ENCODE data around the gene BRD2.

BRD2 gene

DNA sequence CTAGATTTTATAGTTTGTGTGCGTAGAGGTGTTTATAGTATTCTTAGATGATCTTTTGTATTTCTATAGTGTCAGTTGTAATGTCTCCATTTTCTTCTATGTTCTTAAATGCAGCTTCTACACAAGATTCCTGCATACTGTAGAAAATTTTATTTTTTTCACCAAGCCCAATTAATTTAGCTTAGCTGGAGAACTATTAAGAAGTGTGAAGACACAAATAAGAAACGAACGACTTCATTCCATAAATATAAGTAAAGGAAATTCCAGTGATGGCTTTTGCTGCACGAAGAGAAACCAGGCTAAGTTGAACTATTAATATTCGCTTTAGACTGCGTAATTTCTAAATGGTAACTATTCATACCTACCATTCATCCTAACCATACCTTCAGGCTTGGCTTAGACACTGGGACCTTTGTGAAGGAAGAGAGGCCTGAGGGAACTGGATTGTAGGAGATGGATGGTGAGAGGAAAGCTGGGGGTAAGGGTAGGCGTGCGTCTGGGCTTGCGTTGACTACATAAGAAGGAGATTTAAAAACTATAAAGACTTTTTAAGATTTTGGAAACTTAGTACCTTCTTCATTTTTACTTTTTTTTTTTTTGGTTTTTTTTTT, 25.1 kb downstream of the BRD2 start:
- no peak for DNase-seq (ENCODE audit: low read depth)

DNA sequence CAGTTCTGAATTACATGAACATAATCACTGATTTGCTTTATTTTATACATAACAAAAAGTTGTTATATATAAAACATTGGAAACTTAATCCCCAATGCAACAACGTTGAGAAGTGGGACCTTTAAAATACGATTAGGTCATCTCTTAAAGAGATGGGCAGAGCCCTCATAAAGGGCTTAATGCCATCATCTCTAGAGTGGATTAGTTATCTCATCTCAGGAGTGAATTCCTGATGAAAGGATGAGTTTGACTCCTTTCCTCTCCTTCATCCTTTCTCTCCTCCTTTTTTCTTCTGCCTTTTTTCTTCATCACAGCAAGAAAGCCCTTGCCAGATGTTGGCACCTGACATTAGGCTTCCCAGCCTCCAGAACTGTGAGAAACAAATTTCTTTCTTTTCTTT, 27.1 kb downstream of the BRD2 start:
- no peak for DNase-seq (ENCODE audit: low read depth)

DNA sequence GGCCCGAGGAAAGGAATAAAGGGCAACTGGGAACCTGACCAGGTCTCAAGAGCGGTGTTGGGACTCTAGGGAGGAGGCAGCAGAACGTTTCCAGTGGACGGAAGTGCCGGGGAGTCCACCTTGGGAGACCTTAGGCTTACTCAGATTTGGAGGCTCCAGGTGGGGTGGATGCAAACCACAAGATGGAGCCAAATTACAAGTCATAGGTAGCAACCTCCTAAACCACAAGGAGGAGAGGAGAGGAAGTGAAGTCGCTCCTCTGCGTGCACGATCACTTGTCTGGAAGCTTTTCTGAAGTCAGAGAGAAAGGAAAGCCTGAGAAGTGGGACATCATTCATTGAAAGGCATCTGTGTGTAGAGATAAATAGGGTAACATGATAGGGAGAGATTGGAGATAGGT, 31.7 kb downstream of the BRD2 start:
- DNase-seq (ENCODE audit: low read depth) = no peak

DNA sequence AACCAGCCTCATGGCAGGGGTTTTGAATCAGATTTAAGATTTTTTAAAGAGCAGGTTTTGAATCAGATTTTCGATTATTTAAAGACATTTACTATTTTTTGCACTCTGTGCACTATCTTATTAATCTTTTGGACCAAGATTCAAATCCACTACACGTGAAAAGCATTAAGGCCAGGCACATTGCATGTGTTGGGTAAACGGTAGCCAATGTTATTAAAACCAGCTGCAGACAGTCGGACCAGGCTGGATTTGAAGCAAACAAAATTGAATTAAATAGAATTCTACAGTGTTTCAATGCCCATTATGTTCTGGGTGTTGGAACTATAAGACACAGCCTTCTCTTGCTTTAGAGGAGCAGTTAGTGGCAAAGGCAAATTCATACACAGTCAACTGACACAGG, 33.3 kb downstream of the BRD2 start:
- no peak for DNase-seq (ENCODE audit: low read depth)

DNA sequence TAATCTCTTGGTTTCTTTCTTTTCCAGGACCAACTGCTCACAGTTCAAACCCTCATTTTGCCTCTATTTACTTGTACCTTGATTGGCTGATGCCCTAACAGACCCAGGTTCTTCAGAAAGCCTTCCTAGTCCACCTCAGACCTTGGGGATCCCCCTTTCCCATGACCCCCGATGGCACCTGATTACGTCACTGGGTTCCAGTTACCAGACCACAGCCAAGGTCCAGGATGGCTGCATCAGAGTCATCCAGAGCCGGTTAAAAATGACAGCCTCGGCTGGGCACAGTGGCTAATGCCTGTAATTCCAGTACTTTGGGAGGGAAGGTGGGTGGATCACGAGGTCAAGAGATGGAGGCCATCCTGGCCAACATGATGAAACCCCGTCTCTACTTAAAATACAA, 36.5 kb downstream of the BRD2 start:
- DNase-seq (ENCODE audit: low read depth) = no peak

DNA sequence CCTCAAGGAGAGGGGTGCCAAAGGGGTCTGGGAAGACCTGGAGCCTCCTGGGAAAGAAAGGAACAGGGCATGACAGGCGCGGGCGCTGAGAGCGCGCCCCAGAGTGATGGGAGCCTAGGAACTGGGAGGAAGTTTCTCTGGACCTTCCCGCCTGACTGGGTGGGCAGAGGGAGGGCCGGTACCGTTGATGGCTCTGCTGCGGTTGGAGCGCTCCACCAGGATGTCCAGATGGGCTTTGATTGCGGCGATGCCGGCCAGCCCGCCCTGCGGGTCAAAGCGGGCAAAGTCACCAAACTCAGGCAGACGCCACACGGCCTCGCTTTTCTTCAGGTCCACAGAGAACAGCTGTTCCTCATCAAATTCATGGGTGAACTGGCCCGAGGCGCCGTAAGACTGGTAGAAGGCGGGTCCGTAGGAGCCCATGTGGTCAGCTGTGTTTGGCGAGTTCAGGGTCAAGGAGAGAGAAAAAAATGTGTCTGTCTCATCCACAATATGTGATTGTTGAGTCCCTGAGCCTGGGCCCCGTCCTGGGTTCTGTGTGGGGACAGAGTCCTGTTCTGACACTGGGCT, 39.5 kb downstream of the BRD2 start:
- DNase-seq (ENCODE audit: low read depth) = no peak

DNA sequence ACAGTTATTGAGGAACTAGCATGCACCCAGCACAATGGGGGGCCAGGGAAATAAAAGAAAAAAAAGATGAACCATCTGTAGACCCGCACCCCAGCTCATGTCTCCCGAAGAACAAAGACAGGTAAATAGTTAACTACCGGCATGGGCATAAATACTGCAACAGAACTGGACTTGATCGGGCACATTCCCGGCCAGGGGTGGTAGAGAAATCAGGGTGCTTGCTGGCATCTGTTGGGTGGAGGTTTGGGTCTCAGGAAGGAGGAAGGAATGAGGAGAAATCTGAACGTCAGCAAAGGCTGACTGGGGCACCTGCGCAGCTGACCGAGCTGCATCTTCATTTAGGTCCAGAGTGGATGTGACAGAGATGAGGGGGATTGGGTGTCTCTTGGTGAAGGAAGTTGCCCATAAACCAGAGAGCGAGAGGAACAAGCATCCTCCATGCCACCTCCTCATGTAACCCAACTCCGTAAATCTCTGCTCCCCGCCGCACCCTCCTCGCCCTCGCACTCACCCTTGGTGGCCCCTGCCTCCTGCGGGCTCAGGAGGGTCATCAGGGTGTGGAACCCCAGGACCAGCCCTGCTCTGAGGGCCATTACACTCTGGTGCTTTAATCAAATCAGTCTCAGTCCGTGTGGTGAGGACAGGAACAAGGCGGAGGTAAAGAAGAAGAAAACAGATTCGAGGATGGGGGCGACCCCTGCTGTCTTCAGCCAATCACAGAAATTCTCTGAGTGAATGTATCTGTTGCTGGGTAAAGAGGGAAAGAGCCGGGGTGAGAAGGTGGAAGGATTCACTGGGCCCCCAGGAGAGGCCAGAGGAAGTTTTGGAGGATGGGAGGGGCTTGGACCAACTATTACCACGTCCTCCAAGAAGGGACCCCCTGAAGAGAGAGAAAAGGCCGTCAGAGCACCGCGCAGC, 40.8 kb downstream of the BRD2 start, which contains the start of gene HLA-DOA:
TSS of gene HLA-DOA (minus strand) at position 648 of the 918 bp plus-strand sequence.
- DNase-seq (ENCODE audit: low read depth) = no peak

DNA sequence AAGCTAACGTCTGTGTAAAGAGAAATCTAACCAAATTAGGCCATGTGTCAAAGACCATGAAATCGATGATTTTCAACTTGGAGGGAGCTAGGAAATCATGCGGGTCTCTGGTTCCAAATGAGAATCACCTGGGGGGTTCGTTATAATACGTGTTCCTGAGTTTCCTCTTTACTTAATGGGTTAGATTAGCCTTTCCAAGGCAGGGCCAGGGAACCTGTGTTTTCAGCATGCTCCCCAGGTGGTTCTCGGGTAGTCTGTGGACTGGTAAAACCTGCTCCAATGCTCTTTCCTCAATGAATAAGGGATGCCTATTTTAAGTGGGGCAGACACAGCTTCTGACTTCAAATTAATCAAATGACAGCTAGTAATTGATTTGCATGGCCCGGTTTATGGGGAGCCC, 42.0 kb downstream of the BRD2 start:
- DNase-seq (ENCODE audit: low read depth) = no peak

DNA sequence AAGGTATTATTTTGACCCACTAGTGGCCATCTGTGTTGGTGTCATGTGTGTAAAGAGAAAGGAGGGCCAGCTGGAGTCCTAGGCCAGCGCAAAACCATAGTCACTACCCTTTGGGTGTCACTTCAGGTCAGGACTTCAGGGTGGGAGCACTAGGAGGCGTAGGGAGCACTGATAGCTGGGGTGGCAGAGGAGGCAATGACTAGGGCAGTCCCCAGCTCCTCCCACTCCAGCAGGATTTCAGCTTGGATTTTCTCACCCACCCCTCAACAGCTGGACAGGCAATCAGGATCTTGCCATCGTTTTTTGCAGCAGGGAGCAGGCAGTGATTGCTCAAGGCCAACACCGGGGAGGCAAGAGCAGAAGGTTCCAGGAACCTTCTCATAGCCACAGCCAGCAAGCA, 45.2 kb downstream of the BRD2 start:
- DNase-seq (ENCODE audit: low read depth) = no peak

DNA sequence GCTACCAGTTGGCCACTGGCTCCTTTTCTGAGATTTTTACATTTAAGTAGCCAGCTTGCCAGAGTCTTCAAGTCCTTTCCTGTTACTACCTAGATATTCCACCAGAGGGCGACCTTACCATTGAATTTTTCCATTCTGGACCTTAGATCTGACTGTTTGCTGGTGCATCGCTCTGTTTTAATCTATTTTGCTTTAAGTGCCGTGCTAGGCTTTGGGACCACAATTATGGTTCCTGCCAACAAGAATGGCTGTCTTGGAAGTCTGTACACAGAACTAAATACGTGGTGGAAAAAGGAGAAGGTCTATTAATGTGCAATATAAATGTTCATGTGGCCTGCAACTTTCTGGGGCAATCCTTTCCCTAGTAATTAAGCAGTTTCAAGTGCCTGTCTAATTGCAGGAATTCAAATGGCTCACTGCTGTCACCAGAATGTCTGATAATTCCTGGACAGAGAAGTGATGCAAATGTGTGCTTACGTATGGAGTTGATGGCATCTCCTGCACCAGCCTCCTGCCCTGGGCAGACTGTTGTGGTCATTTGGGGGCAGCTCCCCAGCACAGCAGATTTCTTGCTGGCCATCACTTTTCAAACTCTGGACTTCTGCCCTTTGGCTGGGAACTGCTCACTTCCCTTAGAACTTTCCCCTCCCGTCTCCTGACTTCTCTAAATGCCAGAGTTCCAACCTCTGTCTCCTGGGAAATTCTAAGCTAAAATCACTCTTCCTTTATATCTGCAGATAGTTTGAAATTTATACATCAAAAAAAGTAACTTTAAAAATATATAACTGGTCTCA, 46.6 kb downstream of the BRD2 start:
- DNase-seq (ENCODE audit: low read depth) = no peak

DNA sequence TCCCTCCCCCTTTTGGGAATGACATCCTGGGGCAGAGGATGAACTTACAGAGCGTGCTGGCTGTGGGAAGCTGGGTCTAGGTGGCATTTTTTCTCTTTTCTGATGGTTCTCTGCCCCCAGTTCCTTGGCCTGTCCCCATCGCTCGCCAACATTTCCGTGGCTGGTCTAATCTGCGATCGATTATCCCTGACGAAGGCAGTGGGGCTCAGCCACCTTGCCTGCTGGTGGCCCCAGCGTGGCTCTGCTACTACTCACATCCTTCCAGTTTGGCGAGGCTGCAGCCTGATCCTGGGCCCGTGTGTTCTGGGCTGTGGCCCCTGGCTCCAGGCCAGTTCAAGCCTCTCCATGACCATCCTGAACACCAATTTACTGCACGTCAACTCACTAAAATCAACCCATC, 47.4 kb downstream of the BRD2 start:
- DNase-seq (ENCODE audit: low read depth) = no peak

DNA sequence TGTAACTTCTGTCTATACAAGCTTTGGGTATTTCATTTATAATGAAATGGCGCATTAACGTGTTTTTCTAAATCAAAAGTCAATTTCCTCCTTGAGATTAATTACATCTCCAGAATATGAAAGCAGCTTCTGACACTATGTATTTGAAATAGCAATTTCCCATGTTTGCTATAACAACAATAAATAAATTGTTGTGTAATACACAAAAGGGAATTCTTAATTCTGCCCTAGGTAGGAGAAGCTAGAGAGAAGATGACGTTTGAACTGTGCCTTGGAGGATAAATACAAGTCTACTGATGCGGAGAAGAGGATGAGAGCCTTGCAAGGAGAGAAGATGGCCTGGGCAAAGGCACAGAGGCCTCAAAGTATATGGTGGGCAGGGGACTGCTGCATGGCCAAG, 48.6 kb downstream of the BRD2 start:
- DNase-seq (ENCODE audit: low read depth) = no peak

DNA sequence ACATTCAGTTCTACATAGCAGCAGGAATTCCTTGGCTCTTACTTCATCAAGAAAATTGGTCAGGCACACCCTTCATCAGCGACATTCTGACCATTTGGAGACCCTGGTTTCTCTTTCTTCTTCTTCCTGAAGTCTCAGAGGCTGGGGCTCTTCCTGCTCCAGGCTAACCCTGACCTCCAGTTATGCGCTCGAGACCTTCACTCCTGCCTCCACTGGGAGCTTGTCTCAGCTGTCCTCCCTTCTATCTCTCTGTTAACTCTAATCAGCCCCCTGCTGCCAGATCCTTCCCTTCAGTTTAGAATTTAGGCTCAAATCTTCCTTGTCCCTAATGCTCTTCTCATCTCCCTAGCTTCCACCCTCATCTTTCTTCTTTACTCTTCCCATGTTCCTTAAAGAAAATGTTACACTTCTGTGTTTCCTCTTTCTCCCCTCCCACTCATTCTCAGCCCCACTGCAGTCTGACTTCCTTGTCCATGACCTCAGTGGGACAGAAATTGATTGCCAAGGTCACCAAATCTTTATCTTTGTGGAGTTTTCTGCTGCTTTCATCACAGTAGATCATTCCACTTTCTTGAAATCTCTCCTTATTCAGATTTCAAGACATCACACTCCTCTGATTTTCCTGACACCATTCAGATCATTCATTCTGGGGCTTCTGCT, 49.4 kb downstream of the BRD2 start:
- no peak for DNase-seq (ENCODE audit: low read depth)

DNA sequence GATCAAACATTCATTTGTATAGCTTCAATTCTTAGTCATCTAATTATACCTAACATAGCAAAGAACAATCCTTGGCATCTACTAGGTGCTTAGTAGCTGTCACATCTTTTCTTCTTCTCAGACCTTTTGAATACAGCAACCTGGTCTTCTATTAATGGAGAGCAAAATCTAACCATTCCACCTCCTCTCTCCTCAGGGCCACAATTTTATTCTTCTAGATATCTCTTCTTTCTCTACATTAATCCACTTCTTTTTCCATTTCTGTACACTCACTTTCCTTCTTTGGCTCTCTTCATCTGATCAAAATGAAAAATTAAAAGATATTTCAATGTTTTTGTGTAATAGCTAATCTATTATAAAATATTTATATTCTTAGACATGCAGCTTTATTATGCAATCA, 50.0 kb downstream of the BRD2 start:
- no peak for DNase-seq (ENCODE audit: low read depth)

DNA sequence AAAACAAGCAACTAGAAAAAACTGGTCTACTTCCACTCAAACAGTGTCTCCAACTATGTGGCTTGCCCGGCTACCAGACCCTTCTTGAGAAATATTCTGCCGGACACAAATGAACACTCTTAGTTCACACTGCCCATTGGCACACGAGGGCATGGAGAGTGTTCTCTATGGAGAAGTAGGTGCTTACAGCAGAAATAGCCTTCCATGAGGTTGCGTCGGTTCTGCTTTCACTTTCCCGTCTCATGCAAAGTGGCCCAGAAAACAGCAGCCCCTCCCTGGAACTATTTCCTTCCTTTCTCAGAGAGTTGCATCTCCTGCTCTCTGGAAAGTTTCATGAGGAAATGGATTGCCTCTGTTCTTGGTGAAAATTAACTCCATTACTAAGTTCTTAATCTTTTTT, 50.5 kb downstream of the BRD2 start:
- no peak for DNase-seq (ENCODE audit: low read depth)

DNA sequence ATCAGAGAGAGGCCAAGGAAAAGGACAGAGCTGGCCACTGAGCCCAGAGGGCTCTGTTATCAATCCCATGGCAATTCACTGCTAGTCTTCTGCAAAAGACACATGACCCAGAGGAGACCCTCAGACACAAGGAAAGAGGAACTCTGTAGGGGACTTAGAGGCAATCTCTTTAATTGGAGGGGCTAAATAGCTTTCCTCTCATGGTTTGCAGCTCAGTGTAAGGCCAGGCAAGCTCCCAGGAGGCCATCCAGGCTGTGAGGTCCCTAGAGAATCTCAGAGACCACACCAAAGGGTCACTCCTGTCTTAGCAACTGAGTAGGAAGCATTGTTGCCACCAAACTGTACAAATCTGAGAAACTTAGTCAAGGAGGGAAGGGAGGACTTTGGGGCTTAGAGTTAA, 51.0 kb downstream of the BRD2 start:
- no peak for DNase-seq (ENCODE audit: low read depth)

DNA sequence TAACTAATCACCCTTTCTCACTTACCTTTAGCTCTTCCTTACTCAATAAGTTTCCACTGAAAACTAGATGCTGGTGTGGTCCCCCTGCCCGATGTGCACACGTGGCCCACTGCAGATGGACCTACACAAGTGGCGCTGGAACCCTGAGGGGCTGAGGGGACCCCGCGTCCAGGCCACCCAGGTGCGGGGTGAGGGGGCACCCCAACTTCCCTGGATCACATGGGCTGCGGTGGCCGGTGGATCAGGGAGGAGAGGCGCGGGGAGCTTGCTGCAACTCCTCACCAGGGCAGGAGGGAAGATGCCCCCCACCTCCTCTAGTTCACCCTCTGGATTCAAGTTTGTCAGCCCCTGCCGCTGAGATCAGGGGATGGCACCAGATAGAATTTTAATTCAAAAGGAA, 53.5 kb downstream of the BRD2 start:
- DNase-seq (ENCODE audit: low read depth) = no peak

DNA sequence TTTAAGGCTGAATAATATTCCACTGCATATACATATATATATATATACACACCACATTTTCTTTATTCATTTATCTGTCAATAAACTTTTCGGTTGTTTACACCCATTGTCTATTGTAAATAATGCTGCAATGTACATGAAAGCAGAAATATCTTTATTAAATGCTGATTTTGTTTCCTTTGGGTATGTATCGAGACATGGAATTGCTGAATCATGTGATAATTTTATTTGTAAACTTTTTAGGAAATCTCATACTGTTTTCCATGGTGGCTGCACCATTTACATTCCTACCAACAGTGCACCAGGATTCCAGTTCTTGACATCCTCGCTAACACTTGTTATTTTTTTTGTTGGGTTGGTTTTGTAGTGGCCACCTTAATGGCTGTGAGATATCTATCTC, 55.1 kb downstream of the BRD2 start:
- no peak for DNase-seq (ENCODE audit: low read depth)

DNA sequence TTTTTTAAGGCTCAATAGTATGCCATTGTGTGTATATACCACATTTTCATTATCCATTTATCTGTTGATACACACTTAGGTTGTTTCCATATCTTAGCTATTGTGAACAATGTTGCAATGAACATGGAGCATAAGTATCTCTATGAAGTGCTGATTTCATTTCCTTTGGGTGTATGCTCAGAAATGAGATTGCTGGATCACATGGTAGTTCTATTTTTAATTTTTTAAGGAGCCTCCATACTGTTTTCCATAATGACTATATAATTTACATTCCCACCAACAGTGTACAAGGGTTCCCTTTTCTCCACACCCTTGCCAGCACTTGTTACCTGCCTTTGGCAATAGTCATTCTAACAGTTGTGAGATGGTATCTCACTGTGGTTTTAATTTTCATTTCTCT, 56.1 kb downstream of the BRD2 start:
- no peak for DNase-seq (ENCODE audit: low read depth)

DNA sequence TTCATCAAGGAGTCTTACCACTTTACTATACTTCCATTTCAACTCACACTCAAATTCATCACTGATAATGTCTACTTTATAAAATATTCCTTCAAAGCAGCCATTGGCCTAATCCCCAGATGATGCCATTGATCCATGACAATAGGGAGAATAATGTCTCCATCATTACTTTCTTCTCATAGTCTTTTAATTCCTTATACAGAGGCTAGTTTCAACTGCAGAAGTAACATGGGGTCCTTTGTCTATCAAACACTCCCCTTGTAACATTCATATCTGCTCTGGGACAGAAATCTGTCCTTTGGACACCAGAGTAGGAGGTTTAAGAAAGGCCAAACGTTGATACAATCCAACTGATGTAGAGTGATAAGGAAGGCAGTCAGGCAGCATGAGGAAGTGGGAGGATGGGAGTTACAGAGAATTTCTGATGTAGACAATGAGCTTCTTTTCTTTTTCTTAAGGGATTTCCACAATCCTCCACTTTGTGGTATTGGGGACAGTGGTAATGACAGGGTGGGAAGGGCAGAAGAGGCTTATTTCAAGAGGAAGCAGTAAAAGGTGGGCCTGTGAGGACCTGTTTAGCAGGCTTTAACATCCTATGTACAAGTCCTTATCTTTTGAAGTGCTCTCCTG, 59.9 kb downstream of the BRD2 start:
- no peak for DNase-seq (ENCODE audit: low read depth)

DNA sequence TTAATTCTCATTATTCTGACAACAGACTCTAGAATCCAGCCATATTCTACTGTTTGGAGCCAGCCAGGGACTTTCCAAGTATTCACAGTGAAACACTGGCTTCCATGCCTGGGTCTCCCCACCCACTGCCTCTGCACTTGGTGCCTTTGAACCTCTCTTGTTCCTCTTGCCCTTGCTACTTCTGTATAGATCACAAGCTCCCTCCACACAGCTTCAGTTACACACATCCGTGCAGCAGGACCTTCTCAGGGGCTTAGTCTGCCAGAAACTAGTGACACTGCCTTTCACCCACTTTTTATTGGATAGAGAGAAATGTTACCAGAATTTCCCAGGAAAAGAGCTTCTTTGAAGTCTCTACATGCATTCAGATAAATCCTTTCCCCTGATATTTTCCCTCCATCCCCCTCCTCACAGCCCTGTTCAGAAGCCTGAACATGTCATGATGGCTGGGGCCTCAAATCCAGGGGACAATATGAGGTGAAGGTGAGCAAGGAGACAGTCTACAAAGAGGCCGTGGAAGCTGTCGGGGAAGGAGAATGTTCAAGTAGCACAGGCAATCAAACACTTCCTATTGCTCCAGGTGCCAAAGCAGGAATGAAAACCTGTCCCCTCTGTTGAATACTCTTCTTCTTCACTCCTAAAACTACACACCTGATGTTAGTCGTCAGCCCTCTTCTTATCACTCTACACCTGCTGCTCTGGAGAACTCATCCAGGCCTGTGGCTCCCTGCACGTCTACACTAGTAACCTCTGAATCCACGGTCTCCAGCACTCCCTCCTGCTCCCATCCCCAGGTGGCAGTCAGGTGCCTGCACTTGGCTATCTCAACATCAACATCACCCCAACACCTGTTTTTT, 61.2 kb downstream of the BRD2 start:
- no peak for DNase-seq (ENCODE audit: low read depth)

Measured in activated T-helper 1 cell treated with Interleukin-2 at 50 U/mL for 16 hours (primary cell).